ENCODE results near the gene METTL27. TPM values are rescaled to one million over a fixed set of nuclear protein-coding genes. Genes with fewer than 3 reads are reported as not detected.
A peak's percentile ranks its signal among the peaks of the same experiment; 100 is the strongest.

METTL27 gene
- total and polyA plus RNA-seq, 9 of the 15 experiments (the other 6 are each of a cell fraction or from before 2014, with no cell fraction given) = 0.08 to 0.82 (median 0.33) TPM; not detected in 4

DNA sequence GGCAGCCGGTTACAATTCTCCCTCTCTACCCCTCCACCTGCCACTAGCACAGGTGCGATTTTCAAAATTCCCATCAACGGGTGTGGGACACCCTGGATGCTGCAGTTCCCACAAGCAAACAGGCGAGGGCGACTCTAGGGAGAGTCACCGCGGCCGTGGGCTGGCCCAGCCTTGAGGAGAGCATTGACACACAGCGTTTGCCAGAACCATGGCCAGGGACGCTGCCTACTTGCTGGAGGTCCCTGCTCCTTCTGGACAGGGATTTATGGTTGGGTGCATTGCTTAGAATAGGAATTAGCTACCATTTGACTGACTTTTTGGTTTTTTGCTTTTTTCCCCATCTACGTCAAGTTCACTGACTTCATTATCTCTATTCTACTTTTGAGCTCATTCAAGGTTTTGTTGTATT is 30.6 kb downstream of the METTL27 start (continued):
- TF ChIP-seq, protein P1, sequence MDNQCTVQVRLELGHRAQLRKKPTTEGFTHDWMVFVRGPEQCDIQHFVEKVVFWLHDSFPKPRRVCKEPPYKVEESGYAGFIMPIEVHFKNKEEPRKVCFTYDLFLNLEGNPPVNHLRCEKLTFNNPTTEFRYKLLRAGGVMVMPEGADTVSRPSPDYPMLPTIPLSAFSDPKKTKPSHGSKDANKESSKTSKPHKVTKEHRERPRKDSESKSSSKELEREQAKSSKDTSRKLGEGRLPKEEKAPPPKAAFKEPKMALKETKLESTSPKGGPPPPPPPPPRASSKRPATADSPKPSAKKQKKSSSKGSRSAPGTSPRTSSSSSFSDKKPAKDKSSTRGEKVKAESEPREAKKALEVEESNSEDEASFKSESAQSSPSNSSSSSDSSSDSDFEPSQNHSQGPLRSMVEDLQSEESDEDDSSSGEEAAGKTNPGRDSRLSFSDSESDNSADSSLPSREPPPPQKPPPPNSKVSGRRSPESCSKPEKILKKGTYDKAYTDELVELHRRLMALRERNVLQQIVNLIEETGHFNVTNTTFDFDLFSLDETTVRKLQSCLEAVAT (IDR thresholded peaks at IDR 0.05) = 0 out of 4 replicates have a peak, but pooled peaks of 1 of the 2 experiments have one; percentile 33
- TF ChIP-seq ATF7 (IDR thresholded peaks at IDR 0.05) = peak; percentile 64
- no peak for TF ChIP-seq FOXK1 (CRISPR knock-in tag; IDR thresholded peaks at IDR 0.05; ENCODE audit: borderline replicate concordance)
- no peak for TF ChIP-seq ZNF551 (CRISPR knock-in tag; IDR thresholded peaks at IDR 0.05)
- TF ChIP-seq ARID2 (IDR thresholded peaks at IDR 0.05) = no peak
- no peak for TF ChIP-seq TAF7 (tag; IDR thresholded peaks at IDR 0.05)
- TF ChIP-seq ZNF780A (CRISPR knock-in tag; IDR thresholded peaks at IDR 0.05) = no peak
- TF ChIP-seq NR3C1 (CRISPR knock-in tag; IDR thresholded peaks at IDR 0.05) = no peak
- peak in 1 of 2 experiments; percentile 47; a peak in 1 of 4 replicates for TF ChIP-seq RCOR1 (IDR thresholded peaks at IDR 0.05; ENCODE audit: borderline replicate concordance in 1 of 2, low read depth in 2 of 2, low read length in 2 of 2)
- TF ChIP-seq RBM17 (IDR thresholded peaks at IDR 0.05; ENCODE audit: borderline replicate concordance, low read depth, low read length) = no peak
- TF ChIP-seq, protein P2, sequence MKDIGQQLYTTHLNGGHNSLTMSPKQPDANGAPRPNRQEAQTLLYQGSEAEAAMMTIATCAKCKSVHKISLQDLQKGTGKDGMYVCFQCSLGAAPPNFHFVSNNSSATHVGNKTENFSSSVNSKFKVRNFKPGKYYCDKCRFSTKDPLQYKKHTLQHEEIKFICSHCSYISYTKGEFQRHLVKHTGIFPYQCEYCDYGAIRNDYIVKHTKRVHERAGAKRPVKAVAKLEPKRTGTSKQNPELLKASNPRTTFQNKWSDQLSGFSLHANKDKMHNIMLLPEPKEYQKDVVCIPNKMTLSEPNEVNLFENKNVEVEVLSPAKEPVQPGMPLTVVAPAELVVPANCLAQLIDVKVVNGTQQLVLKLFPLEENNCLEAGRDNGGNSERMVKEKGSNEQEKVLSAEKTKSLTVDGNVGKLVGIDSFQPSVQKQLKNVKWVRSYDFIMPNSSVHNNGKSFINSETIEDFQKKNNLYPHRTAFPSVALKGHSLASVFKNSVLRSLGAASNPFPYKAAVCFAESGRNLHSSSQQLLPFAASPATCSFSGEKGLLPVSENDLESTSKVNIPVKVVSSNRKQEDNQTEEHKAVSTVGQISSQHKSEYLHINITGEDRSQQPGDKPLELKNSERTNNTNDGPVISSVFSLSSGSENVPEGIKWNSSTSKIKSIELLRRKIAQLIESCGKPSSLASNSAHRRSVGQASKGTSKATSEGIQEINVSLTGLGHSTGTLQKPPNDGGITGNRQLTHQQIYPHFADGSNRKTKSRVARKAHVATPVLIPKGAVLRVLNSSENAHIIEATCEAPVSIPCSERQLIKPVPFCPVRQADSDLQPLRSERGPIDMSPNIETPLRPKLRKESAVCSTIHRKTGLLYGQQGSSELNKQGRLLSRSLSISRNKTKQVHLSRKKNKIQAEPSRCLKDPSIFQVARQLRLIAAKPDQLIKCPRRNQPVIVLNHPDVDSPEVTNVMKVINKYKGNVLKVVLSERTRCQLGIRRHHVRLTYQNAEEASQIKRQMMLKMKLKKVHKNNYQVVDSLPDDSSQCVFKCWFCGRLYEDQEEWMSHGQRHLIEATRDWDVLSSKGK (CRISPR knock-in tag; IDR thresholded peaks at IDR 0.05) = no peak
- peak; percentile 53; the same call in 1 of the 2 replicates for TF ChIP-seq JUND (IDR thresholded peaks at IDR 0.05; ENCODE audit: borderline replicate concordance, low read depth, low read length)
- TF ChIP-seq JUND (tag; IDR thresholded peaks at IDR 0.05; ENCODE audit: borderline replicate concordance, low read depth, low read length) = peak; percentile 43; the same call in 1 of the 3 replicates
- no peak for TF ChIP-seq ZBTB1 (CRISPR knock-in tag; IDR thresholded peaks at IDR 0.05; ENCODE audit: borderline replicate concordance, low read depth)
- TF ChIP-seq MTA1 (IDR thresholded peaks at IDR 0.05; ENCODE audit: borderline replicate concordance) = 0 out of 2 replicates have a peak, but pooled peaks have one; percentile 14
- no peak for TF ChIP-seq TAL1 (IDR thresholded peaks at IDR 0.05)
- TF ChIP-seq XRCC5 (IDR thresholded peaks at IDR 0.05; ENCODE audit: low read depth, low read length) = peak; percentile 68; the same call in 1 of the 2 replicates
- no peak for TF ChIP-seq CBFA2T3 (IDR thresholded peaks at IDR 0.05)
- TF ChIP-seq ZNF3 (CRISPR knock-in tag; IDR thresholded peaks at IDR 0.05) = no peak
- TF ChIP-seq SETDB1 (IDR thresholded peaks at IDR 0.05; ENCODE audit: low read length) = no peak
- peak in 1 of 2 experiments; percentile 50; a peak in 2 of 4 replicates for TF ChIP-seq MAZ (CRISPR knock-in tag; conservative IDR thresholded peaks at IDR 0.05 in 1 of 2, IDR thresholded peaks at IDR 0.05 in 1 of 2)
- peak; percentile 45; the same call in 1 of the 2 replicates for TF ChIP-seq KLF16 (IDR thresholded peaks at IDR 0.05)
- no peak for TF ChIP-seq ZNF778 (CRISPR knock-in tag; IDR thresholded peaks at IDR 0.05)
